ENCODE measurements around the gene ZMAT1. TPM values are rescaled to one million over a fixed set of nuclear protein-coding genes. Genes with fewer than 3 reads are reported as not detected.

ZMAT1 gene
- total and polyA plus RNA-seq, 2 of the 4 experiments (the other 2 are of a cell fraction) = 0.03 TPM; not detected in 1

GRCh38 chrX:101956556-101956955 is 24.7 kb upstream of the ZMAT1 start:
- no peak overlapping the region for H2BK120ac ChIP-seq (ENCODE audit: low read depth, low read length)
- dilution Hi-C loops (cut with HindIII; ENCODE audit: low sequenced_read_pairs, unreplicated experiment) (no loop called here), intact Hi-C loops (cut with micrococcal nuclease) (no loop called here), in situ Hi-C loops (cut with MboI; ENCODE audit: low sequenced_read_pairs) (no loop called here)
- H3K4me3 ChIP-seq (ENCODE audit: insufficient read depth, low read depth, low read length) = no peak overlapping the region
- H4K20me1 ChIP-seq (ENCODE audit: insufficient read depth, low read length) = no peaks in the 10 kb centered on the region
- ChIA-PET CTCF (no interaction called here), POLR2A (ENCODE audit: unreplicated experiment) (no interaction called here)
- ATAC-seq (ENCODE audit: low read depth) (no peak), DNase-seq (no peak)
- H3K9me3 ChIP-seq (ENCODE audit: control insufficient read depth, insufficient read depth, low read length) = no peaks in the 10 kb centered on the region
- no peak overlapping the region for H2BK20ac ChIP-seq (ENCODE audit: low read depth, low read length)
- H3K27ac ChIP-seq (ENCODE audit: insufficient read depth, low read length) = no peak overlapping the region
- H3K14ac ChIP-seq (replicated peaks; ENCODE audit: low read depth, low read length) = no peak overlapping the region
- H3K36me3 ChIP-seq (ENCODE audit: control insufficient read depth, insufficient read depth, low read length) = no peaks in the 10 kb centered on the region
- H3K56ac ChIP-seq (ENCODE audit: extremely low read depth, insufficient read depth, low read length) = no peak overlapping the region
- no TSS peak for BruUV-seq (replicated peaks)
- no peak overlapping the region for H2AK5ac ChIP-seq (ENCODE audit: low read depth, low read length)
- no peak overlapping the region for H3K4me2 ChIP-seq (ENCODE audit: low read depth, low read length)
- TF ChIP-seq ELK1 (IDR thresholded peaks at IDR 0.05; ENCODE audit: borderline replicate concordance, low read depth, low read length) (no peak), FOS (IDR thresholded peaks at IDR 0.05; ENCODE audit: low read depth, low read length) (no peak), RFX5 (IDR thresholded peaks at IDR 0.05; ENCODE audit: low read depth, low read length) (no peak), SMC3 (IDR thresholded peaks at IDR 0.05; ENCODE audit: low read depth, low read length) (no peak), MXI1 (IDR thresholded peaks at IDR 0.05; ENCODE audit: borderline replicate concordance, low read depth, low read length) (no peak), RCOR1 (IDR thresholded peaks at IDR 0.05; ENCODE audit: insufficient replicate concordance, low read length) (no peak), MAZ (IDR thresholded peaks at IDR 0.05; ENCODE audit: borderline replicate concordance, low read depth, low read length) (no peak), CTCF (conservative IDR thresholded peaks at IDR 0.05; ENCODE audit: low read depth, low read length) (no peak), MAFK (IDR thresholded peaks at IDR 0.05; ENCODE audit: low read depth, low read length) (no peak), RAD21 (IDR thresholded peaks at IDR 0.05; ENCODE audit: low read length) (no peak), CHD1 (IDR thresholded peaks at IDR 0.05; ENCODE audit: low read depth, low read length) (no peak)
- H2AFZ ChIP-seq (replicated peaks; ENCODE audit: low read length, poor library complexity) = no peak overlapping the region
- H3K4ac ChIP-seq (ENCODE audit: low read depth, low read length) = no peak overlapping the region
- no peak overlapping the region for H3K23ac ChIP-seq (ENCODE audit: low read depth, low read length)
- no peak overlapping the region for H4K8ac ChIP-seq (ENCODE audit: low read depth in 2 of 2, low read length in 2 of 2)
- H2BK5ac ChIP-seq (ENCODE audit: low read depth, low read length, poor library complexity, severe bottlenecking) = no peak overlapping the region
- no peaks in the 10 kb centered on the region for H3K4me1 ChIP-seq (ENCODE audit: control insufficient read depth, insufficient read depth, low read length)
- no peak overlapping the region for H3K9ac ChIP-seq (ENCODE audit: low read depth, low read length)
- no peaks in the 10 kb centered on the region for H3K9me1 ChIP-seq (ENCODE audit: insufficient read depth, low read length)
- no peak overlapping the region for H3K18ac ChIP-seq (ENCODE audit: low read depth, low read length)
- no CpG with 5 or more reads among the region's 2 CpGs for WGBS, 2 experiments (ENCODE audit: extremely low coverage in 2 of 2, insufficient read length in 1 of 2)
- H4K5ac ChIP-seq (ENCODE audit: low read depth, low read length) = no peak overlapping the region
- no peak overlapping the region for H2AK9ac ChIP-seq (replicated peaks; ENCODE audit: low read depth, low read length, poor library complexity)
- no peaks in the 10 kb centered on the region for H3K79me1 ChIP-seq (ENCODE audit: low read depth in 1 of 2, low read length in 2 of 2)
- H3K27me3 ChIP-seq (ENCODE audit: control insufficient read depth, insufficient read depth, low read length) = no peaks in the 10 kb centered on the region
- no peak overlapping the region for H2BK15ac ChIP-seq (ENCODE audit: low read depth, low read length)
- H4K91ac ChIP-seq (ENCODE audit: insufficient read depth, low read depth, low read length) = no peak overlapping the region
